ENCODE data around the gene DMRT2. TPM values are rescaled to one million over a fixed set of nuclear protein-coding genes. Genes with fewer than 3 reads are reported as not detected.

Gene DMRT2
- total RNA-seq, 4 donors from 2014 or later: 3.1 to 11.7 (median 6.4) TPM

DNA sequence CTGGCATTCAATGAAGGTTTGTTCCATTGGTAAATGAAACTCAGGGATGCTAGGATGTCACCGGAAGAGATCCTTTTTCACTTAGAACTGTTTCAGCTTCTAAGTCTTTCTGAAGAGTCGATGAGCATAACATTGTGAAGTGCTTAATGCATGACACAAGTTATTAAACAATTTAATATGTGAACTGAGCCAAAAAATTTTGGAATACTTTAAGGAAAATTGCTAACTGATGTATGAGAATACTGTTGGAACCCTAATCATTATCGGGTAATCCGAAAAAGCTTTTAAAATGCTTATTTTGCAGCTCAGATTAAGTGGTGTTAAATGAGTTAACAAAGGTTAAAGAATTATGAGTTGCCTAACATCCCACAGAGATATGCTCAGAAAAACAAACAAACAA, 34.9 kb downstream of the DMRT2 start:
- TF ChIP-seq, protein P1, sequence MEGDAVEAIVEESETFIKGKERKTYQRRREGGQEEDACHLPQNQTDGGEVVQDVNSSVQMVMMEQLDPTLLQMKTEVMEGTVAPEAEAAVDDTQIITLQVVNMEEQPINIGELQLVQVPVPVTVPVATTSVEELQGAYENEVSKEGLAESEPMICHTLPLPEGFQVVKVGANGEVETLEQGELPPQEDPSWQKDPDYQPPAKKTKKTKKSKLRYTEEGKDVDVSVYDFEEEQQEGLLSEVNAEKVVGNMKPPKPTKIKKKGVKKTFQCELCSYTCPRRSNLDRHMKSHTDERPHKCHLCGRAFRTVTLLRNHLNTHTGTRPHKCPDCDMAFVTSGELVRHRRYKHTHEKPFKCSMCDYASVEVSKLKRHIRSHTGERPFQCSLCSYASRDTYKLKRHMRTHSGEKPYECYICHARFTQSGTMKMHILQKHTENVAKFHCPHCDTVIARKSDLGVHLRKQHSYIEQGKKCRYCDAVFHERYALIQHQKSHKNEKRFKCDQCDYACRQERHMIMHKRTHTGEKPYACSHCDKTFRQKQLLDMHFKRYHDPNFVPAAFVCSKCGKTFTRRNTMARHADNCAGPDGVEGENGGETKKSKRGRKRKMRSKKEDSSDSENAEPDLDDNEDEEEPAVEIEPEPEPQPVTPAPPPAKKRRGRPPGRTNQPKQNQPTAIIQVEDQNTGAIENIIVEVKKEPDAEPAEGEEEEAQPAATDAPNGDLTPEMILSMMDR (IDR thresholded peaks at IDR 0.05): no peak
- TF ChIP-seq POLR2A (IDR thresholded peaks at IDR 0.05) (no peak), EP300 (IDR thresholded peaks at IDR 0.05) (no peak)
- peaks cover 0 to 10% (median 0%) of the 10 kb centered on the region in 4 donors for H3K4me1 ChIP-seq
- H3K9me3 ChIP-seq: no peaks in the 10 kb centered on the region
- H3K27me3 ChIP-seq: no peaks in the 10 kb centered on the region
- no peak overlapping the region for H3K27ac ChIP-seq
- WGBS, 2 donors: 71 to 74% methylated on average over 4 of the region's 4 CpGs
- no peak overlapping the region for H3K4me3 ChIP-seq
- no peaks in the 10 kb centered on the region for H3K36me3 ChIP-seq
- DNase-seq (ENCODE audit: low spot score in 2 of 2): no peak

DNA sequence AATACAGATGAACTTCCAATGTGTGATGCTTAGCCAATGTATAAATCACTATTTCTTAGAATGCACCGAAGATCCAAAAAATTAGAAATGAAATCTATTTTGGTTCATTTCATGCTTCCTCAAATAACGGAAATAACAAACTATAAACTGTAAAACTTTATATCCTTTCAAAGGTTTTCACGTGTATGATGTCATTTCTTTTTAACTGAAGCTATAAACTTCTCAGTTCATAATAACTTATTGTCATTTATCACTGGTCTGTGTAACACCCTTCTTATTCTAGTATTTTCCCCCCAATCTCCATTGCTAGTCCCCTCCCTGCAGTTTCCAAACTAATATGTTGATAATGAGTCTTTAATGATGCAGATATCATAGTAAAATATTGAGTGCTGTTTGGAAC, 36.4 kb downstream of the DMRT2 start:
- no peaks in the 10 kb centered on the region for H3K9me3 ChIP-seq
- H3K36me3 ChIP-seq: no peaks in the 10 kb centered on the region
- no peak overlapping the region for H3K27ac ChIP-seq
- no peak overlapping the region for H3K4me3 ChIP-seq
- WGBS, 2 donors: 46 to 55% methylated on average over 3 of the region's 3 CpGs
- no peaks in the 10 kb centered on the region for H3K27me3 ChIP-seq
- DNase-seq (ENCODE audit: low spot score in 2 of 2): no peak
- TF ChIP-seq POLR2A (IDR thresholded peaks at IDR 0.05): no peak
- TF ChIP-seq, protein P1 (IDR thresholded peaks at IDR 0.05): no peak
- TF ChIP-seq EP300 (IDR thresholded peaks at IDR 0.05): no peak
- H3K4me1 ChIP-seq: peaks cover 0 to 10% (median 0%) of the 10 kb centered on the region in 4 donors

DNA sequence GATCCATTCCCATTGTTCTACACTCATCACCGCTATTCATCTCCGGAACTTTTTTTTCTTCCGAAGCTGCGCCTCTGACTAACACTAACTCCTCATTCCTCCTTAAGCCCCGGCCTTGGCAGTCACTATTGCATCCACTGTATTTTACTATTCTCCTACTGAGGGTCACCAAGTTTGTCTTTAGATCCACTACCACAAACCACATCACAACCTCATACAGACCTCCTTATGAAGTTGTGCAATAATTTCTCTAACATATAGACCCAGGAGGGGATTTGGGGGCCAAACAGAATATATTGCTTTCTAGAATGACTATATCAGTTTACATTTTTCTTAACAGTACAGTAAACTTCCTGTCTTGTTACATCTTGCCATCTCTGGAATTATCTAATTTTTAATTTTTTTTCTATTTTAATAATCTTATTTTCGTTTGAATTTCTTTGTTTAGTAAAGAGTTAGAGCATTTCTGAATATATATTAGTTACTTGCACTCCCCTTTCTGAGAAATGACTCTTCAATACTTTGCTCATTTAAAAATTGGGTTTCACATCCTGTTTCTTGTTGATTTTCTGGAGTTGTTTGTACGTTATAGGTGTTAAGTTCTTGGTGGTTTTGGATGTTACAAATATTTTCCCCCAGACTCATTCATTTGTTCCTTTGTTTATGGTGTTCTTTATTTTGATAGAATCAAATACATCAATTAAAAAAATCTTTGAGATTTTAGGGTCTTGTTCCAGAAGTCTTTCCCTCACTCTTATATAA, 37.1 kb downstream of the DMRT2 start:
- Histone ChIP-seq H3K4me3 (no peak overlapping the region), H3K9me3 (no peaks in the 10 kb centered on the region), H3K27me3 (no peaks in the 10 kb centered on the region), H3K27ac (no peak overlapping the region), H3K36me3 (no peaks in the 10 kb centered on the region), H3K4me1 (peaks cover 0 to 10% (median 0%) of the 10 kb centered on the region in 4 donors)
- TF ChIP-seq EP300 (IDR thresholded peaks at IDR 0.05) (no peak), POLR2A (IDR thresholded peaks at IDR 0.05) (no peak)
- TF ChIP-seq, protein P1 (IDR thresholded peaks at IDR 0.05): no peak
- no peak for DNase-seq (ENCODE audit: low spot score in 2 of 2)
- 75 to 82% methylated on average over 7 of the region's 7 CpGs for WGBS, 2 donors

DNA sequence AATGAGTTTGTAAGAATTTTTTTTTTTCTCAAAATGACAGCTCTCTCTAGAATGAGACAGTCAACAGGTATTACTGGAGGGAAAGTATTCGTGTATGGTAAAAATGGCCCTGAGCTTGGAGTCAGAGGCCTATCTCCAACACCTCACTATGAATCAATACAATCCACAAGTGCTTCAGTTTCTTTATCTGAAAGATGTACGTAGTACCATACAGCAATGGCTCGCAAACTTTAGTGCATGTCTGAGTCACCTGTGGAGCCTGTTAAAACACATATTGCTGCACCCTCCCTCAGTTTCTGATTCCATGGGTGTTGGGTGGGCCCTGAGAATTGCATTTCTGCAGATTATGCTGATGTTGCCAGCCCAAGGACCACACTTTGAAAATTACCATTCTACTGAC, 44.6 kb downstream of the DMRT2 start:
- no peak for DNase-seq (ENCODE audit: low spot score in 2 of 2)
- no peak overlapping the region for H3K4me3 ChIP-seq
- WGBS, 2 donors: 85 to 87% methylated on average over 3 of the region's 3 CpGs
- H3K27ac ChIP-seq: no peak overlapping the region
- H3K36me3 ChIP-seq: no peaks in the 10 kb centered on the region
- no peaks in the 10 kb centered on the region for H3K4me1 ChIP-seq
- TF ChIP-seq POLR2A (IDR thresholded peaks at IDR 0.05): no peak
- TF ChIP-seq, protein P1 (IDR thresholded peaks at IDR 0.05): no peak
- TF ChIP-seq EP300 (IDR thresholded peaks at IDR 0.05): no peak
- no peaks in the 10 kb centered on the region for H3K9me3 ChIP-seq
- H3K27me3 ChIP-seq: no peaks in the 10 kb centered on the region

DNA sequence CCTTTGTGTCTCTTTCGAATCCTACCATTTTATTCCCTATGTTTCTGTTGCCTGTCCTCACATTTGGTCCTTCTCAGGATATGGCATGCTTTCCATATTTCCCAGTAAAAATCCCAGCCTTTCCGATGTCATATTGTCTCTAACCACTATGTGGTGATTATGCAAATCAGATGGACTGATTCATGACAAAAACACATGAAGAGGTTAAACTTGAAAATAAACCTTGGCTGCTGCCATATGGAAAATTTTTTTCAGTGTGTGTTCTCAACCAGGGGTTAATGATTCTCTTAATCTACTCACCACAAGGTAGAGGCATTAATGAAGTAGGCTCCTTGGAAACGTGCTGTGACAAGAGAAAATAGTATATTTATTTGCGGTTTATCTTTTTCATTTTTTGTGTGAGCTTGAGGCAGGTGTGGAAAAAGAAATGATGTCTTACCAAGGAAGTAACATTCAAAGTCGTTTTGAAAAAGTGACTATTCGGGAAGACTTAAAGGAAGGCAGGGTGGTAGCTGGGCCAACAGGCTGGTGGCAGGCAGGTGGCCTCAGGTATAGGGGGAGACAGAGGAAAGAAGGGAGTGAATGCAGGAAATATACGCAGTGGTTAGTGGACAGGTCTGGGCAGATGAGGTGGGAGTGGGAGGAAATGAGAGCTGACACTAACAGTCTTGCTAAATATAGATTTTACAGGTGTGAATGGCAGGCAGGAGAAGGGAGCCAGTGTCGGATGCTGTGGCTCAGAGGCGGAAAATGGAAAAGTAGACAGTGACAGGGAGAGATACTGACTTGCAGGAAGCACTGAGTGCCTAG, 46.2 kb downstream of the DMRT2 start:
- H3K9me3 ChIP-seq: no peaks in the 10 kb centered on the region
- TF ChIP-seq EP300 (IDR thresholded peaks at IDR 0.05) (no peak), POLR2A (IDR thresholded peaks at IDR 0.05) (no peak)
- TF ChIP-seq, protein P1 (IDR thresholded peaks at IDR 0.05): no peak
- no peaks in the 10 kb centered on the region for H3K27me3 ChIP-seq
- H3K4me3 ChIP-seq: no peak overlapping the region
- H3K27ac ChIP-seq: no peak overlapping the region
- H3K36me3 ChIP-seq: no peaks in the 10 kb centered on the region
- no peak for DNase-seq (ENCODE audit: low spot score in 2 of 2)
- H3K4me1 ChIP-seq: no peaks in the 10 kb centered on the region
- 77 to 78% methylated on average over 9 of the region's 9 CpGs for WGBS, 2 donors

All from tibial nerve (tissue), 4 donors.